Natural killer cell treated with Interleukin-12 subunit alpha and Interleukin-12 subunit beta and Interleukin-15 and Interleukin-18, amount 100 ng/mL, for 72 hours (primary cell): ENCODE results near the gene MRPL27. TPM values are rescaled to one million over a fixed set of nuclear protein-coding genes. Genes with fewer than 3 reads are reported as not detected.

ENCODE experiments used
- ATAC-seq, 2 donors: fragments of 150-1000 bp; cut with Tn5 transposase in 1 of 2; sonication (Bioruptor Pico), chemical (Tn5 transposase) in 1 of 2; 2 replicates each; pipeline ENCODE4 v1.10.0; 2021
- DNase-seq: peaks from one replicate; pipeline ENCODE4 v3.0.0; 2022; ENCODE audit warnings: low spot score
- H3K27ac Mint-ChIP-seq, 2 donors: 1 replicate in 1 of 2; 2 replicates in 1 of 2; pipeline ENCODE4 v1.8.0; 2022; ENCODE audit warnings: mixed read lengths in 2 of 2, mild to moderate bottlenecking in 1 of 2, moderate library complexity in 1 of 2
- H3K27me3 Mint-ChIP-seq, 2 donors: 1 replicate in 1 of 2; 2 replicates in 1 of 2; pipeline ENCODE4 v1.8.0; 2022; ENCODE audit warnings: mixed read lengths in 2 of 2
- H3K36me3 Mint-ChIP-seq: one replicate; pipeline ENCODE4 v1.8.0; 2022; ENCODE audit warnings: mixed read lengths
- H3K4me1 Mint-ChIP-seq, 2 donors: 1 replicate in 1 of 2; 2 replicates in 1 of 2; pipeline ENCODE4 v1.8.0; 2022; ENCODE audit warnings: low read depth in 2 of 2, mixed read lengths in 2 of 2, mild to moderate bottlenecking in 1 of 2
- H3K4me3 Mint-ChIP-seq: one replicate; pipeline ENCODE4 v1.8.0; 2022; ENCODE audit warnings: mixed read lengths
- H3K9me3 Mint-ChIP-seq: 2 replicates; pipeline ENCODE4 v1.8.0; 2022; ENCODE audit warnings: mixed read lengths
- total RNA-seq, 2 donors: library from RNA; stranded (reverse); gene quantifications; one replicate each; pipeline ENCODE4 v1.2.3, GENCODE V29; 2022

MRPL27 gene
- total RNA-seq, 2 donors from 2014 or later = 62.7 to 77.7 TPM

- ATAC-seq = no peak
- H3K9me3 Mint-ChIP-seq = no peaks in the 10 kb centered on the region
- no peaks in the 10 kb centered on the region for H3K36me3 Mint-ChIP-seq
- no peak overlapping the region for H3K4me3 Mint-ChIP-seq
- H3K27me3 Mint-ChIP-seq = no peaks in the 10 kb centered on the region
- no peak for DNase-seq
- H3K27ac Mint-ChIP-seq = no peak overlapping the region
- H3K4me1 Mint-ChIP-seq = peaks cover 5 to 26% of the 10 kb centered on the region in 2 donors
Measured at GRCh38 chr17:50352693-50353599, 20.0 kb downstream of the MRPL27 start.

- DNase-seq = no peak
- ATAC-seq = no peak
- H3K27me3 Mint-ChIP-seq = no peaks in the 10 kb centered on the region
- peaks cover 9 to 30% of the 10 kb centered on the region in 2 donors for H3K4me1 Mint-ChIP-seq
- H3K9me3 Mint-ChIP-seq = no peaks in the 10 kb centered on the region
- peak overlapping the region in 1 of 2 donors; percentile 1 for H3K27ac Mint-ChIP-seq
- no peak overlapping the region for H3K4me3 Mint-ChIP-seq
- no peaks in the 10 kb centered on the region for H3K36me3 Mint-ChIP-seq
Measured at GRCh38 chr17:50352072-50352692, 20.8 kb downstream of the MRPL27 start.

GRCh38 chr17:50350733-50351132, 22.3 kb downstream of the MRPL27 start:
- Mint-ChIP-seq H3K27me3 (no peaks in the 10 kb centered on the region), H3K36me3 (no peaks in the 10 kb centered on the region), H3K9me3 (no peaks in the 10 kb centered on the region), H3K4me3 (no peak overlapping the region), H3K4me1 (peaks cover 9 to 38% of the 10 kb centered on the region in 2 donors), H3K27ac (peak overlapping the region in 1 of 2 donors; percentile 40)
- no peak for ATAC-seq
- no peak for DNase-seq

GRCh38 chr17:50349243-50349600, 23.8 kb downstream of the MRPL27 start:
- DNase-seq = no peak
- no peaks in the 10 kb centered on the region for H3K9me3 Mint-ChIP-seq
- no peak overlapping the region for H3K27ac Mint-ChIP-seq
- H3K4me3 Mint-ChIP-seq = no peak overlapping the region
- no peaks in the 10 kb centered on the region for H3K36me3 Mint-ChIP-seq
- no peaks in the 10 kb centered on the region for H3K27me3 Mint-ChIP-seq
- ATAC-seq = no peak
- peaks cover 9 to 41% of the 10 kb centered on the region in 2 donors for H3K4me1 Mint-ChIP-seq

GRCh38 chr17:50348522-50349242, 24.3 kb downstream of the MRPL27 start:
- DNase-seq (no peak), ATAC-seq (no peak)
- H3K4me1 Mint-ChIP-seq = peaks cover 9 to 41% of the 10 kb centered on the region in 2 donors
- no peaks in the 10 kb centered on the region for H3K9me3 Mint-ChIP-seq
- H3K27ac Mint-ChIP-seq = no peak overlapping the region
- H3K4me3 Mint-ChIP-seq = no peak overlapping the region
- H3K36me3 Mint-ChIP-seq = no peaks in the 10 kb centered on the region
- no peaks in the 10 kb centered on the region for H3K27me3 Mint-ChIP-seq

GRCh38 chr17:50347894-50348291, 25.1 kb downstream of the MRPL27 start:
- H3K36me3 Mint-ChIP-seq = no peaks in the 10 kb centered on the region
- DNase-seq (no peak), ATAC-seq (no peak)
- H3K4me3 Mint-ChIP-seq = peak overlapping the region; percentile 85
- H3K4me1 Mint-ChIP-seq = peaks cover 9 to 36% of the 10 kb centered on the region in 2 donors
- no peaks in the 10 kb centered on the region for H3K9me3 Mint-ChIP-seq
- peak overlapping the region in 1 of 2 donors; percentile 22 for H3K27ac Mint-ChIP-seq
- no peaks in the 10 kb centered on the region for H3K27me3 Mint-ChIP-seq

GRCh38 chr17:50347117-50347893, 25.7 kb downstream of the MRPL27 start:
- no peaks in the 10 kb centered on the region for H3K36me3 Mint-ChIP-seq
- H3K4me3 Mint-ChIP-seq = peak overlapping the region; percentile 85
- H3K9me3 Mint-ChIP-seq = no peaks in the 10 kb centered on the region
- DNase-seq (no peak), ATAC-seq (no peak)
- H3K4me1 Mint-ChIP-seq = peaks cover 9 to 34% of the 10 kb centered on the region in 2 donors
- peak overlapping the region; percentile 57 to 78 for H3K27ac Mint-ChIP-seq
- H3K27me3 Mint-ChIP-seq = no peaks in the 10 kb centered on the region

GRCh38 chr17:50346313-50347116, 26.5 kb downstream of the MRPL27 start:
- no peaks in the 10 kb centered on the region for H3K27me3 Mint-ChIP-seq
- H3K4me3 Mint-ChIP-seq = peak overlapping the region; percentile 85
- no peaks in the 10 kb centered on the region for H3K36me3 Mint-ChIP-seq
- H3K9me3 Mint-ChIP-seq = no peaks in the 10 kb centered on the region
- ATAC-seq (peak; percentile 78 to 85), DNase-seq (peak; percentile 75)
- H3K4me1 Mint-ChIP-seq = peaks cover 9 to 28% of the 10 kb centered on the region in 2 donors
- peak overlapping the region; percentile 57 to 78 for H3K27ac Mint-ChIP-seq

- Mint-ChIP-seq H3K4me1 (peaks cover 9 to 22% of the 10 kb centered on the region in 2 donors), H3K27ac (peak within 1 kb of the TSS; percentile 57 to 78), H3K27me3 (no peaks in the 10 kb centered on the region), H3K9me3 (no peaks in the 10 kb centered on the region), H3K4me3 (peak within 1 kb of the TSS; percentile 85), H3K36me3 (no peaks in the 10 kb centered on the region)
- ATAC-seq (peak; percentile 95 to 98), DNase-seq (peak; percentile 94)
Measured at GRCh38 chr17:50345432-50346312, 27.3 kb downstream of the MRPL27 start, which contains the start of gene XYLT2. TSS of gene XYLT2 (plus strand) at chr17:50346126. CDS start at chr17:50346141, 15 bp downstream.

GRCh38 chr17:50344731-50345365, 28.1 kb downstream of the MRPL27 start:
- DNase-seq = no peak
- no peak overlapping the region for H3K27ac Mint-ChIP-seq
- H3K9me3 Mint-ChIP-seq = no peaks in the 10 kb centered on the region
- H3K27me3 Mint-ChIP-seq = peaks cover 0 to 3% of the 10 kb centered on the region in 2 donors
- peaks cover 9 to 21% of the 10 kb centered on the region in 2 donors for H3K4me1 Mint-ChIP-seq
- H3K36me3 Mint-ChIP-seq = no peaks in the 10 kb centered on the region
- H3K4me3 Mint-ChIP-seq = peak overlapping the region; percentile 50
- no peak for ATAC-seq

- no peak overlapping the region for H3K27ac Mint-ChIP-seq
- H3K36me3 Mint-ChIP-seq = peaks cover 14% of the 10 kb centered on the region
- peaks cover 3% of the 10 kb centered on the region for H3K9me3 Mint-ChIP-seq
- no peak overlapping the region for H3K4me3 Mint-ChIP-seq
- no peaks in the 10 kb centered on the region for H3K4me1 Mint-ChIP-seq
- no peak for DNase-seq
- ATAC-seq = no peak
- peaks cover 0 to 3% of the 10 kb centered on the region in 2 donors for H3K27me3 Mint-ChIP-seq
Measured at GRCh38 chr17:50339381-50339780, 33.6 kb downstream of the MRPL27 start.
